Activated naive CD4-positive, alpha-beta T cell (primary cell): ENCODE measurements around the gene APOBEC3B.
A peak's percentile ranks its signal among the peaks of the same experiment; 100 is the strongest.
"Not testable (repeated sequence)": the region's sequence is repeated elsewhere in the genome, so short reads cannot be mapped to it uniquely, and the experiment has no call there.

Experiments used
- DNase-seq, 4 experiments: peaks; one replicate each; lab custom pipeline; 2025; lab: John Stamatoyannopoulos, UW

Gene APOBEC3B

GRCh38 chr22:38981992-38982927 is at the start of gene APOBEC3B:
TSS of gene APOBEC3B (plus strand) at chr22:38982347. CDS start at chr22:38982454, 107 bp downstream.
- DNase-seq = peak in 1 of 4 experiments; percentile 33

- no peak for DNase-seq
These were observed 47.1 kb upstream of the APOBEC3B start for GRCh38 chr22:38935023-38935422.

DNA sequence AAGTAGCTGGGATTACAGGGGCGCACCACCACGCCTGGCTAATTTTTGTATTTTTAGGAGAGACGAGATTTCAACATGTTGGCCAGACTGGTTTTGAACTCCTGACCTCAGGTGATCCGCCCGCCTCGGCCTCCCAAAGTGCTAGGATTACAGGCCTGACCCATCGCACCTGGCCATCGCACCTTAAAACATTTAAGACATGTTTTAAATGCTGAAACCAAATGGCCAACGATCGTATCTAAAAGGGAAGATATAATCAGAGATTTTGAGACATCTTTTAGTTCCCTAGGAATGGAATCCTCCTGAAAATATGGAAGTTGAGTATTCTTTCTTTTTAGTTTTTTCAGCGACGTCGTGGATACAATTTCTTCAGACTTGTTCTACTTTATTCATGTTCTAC is 46.5 kb upstream of the APOBEC3B start:
- DNase-seq = no peak

DNA sequence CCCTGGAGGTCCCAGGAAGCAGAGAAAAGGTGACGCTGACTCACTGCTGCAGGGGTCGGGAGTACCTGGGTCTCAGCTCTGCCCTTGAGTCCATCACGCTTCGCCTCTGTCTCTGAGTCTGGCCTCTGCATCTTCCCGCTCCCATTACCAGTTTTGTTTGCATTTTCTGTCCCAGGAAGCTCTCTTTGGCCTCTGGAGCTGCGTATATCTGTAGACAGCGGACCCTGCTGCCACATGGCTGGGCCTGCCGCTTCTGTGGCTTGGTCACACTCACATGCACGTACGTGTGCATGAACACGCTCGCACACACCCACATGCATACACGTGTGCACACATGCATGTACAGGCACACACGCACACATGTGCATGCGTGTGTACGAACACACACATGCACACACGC is 45.6 kb upstream of the APOBEC3B start:
- no peak for DNase-seq

- no peak for DNase-seq
These were observed 45.1 kb upstream of the APOBEC3B start for GRCh38 chr22:38937036-38937435.

DNA sequence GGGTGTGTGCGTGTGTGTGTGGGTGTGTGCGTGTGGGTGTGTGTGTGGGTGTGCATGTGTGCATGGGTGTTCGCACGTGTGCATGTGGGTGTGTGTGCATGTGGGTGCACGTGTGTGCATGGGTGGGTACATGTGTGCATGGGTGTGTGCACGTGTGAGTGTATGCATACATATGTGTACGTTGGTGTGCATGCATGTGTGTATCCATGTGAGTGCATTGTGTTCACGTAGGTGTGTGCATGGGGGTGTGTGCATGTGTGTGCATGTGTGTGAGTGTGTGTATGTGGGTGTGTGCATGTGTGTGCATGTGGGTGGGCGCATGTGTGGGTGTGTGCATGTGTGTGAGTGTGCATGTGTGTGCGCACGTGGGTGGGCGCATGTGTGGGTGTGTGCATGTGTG is 44.6 kb upstream of the APOBEC3B start:
- no peak for DNase-seq

DNA sequence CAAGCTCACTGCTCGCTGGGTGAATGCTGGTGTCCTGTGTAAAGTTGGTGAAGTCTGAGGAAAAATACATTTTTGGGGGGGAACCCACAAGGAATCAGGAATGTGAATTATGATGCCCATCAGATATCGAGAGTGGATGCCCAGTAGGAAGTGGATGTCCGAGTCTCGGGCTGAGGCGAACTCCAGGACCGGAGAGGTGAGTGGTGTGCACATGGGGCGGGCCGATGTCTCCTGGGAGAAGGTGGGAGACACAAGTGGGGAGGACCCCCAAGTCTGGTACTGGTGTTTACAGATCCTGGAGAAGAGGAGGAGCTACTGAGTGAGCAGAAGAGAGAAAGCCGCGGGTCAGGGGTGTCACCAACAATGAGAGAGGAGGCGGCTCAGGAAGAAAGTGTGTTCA is 43.9 kb upstream of the APOBEC3B start:
- no peak for DNase-seq

- DNase-seq = no peak
These were observed 43.2 kb upstream of the APOBEC3B start for GRCh38 chr22:38938925-38939324.

GRCh38 chr22:38940811-38941384 is 41.2 kb upstream of the APOBEC3B start:
- no peak for DNase-seq

DNA sequence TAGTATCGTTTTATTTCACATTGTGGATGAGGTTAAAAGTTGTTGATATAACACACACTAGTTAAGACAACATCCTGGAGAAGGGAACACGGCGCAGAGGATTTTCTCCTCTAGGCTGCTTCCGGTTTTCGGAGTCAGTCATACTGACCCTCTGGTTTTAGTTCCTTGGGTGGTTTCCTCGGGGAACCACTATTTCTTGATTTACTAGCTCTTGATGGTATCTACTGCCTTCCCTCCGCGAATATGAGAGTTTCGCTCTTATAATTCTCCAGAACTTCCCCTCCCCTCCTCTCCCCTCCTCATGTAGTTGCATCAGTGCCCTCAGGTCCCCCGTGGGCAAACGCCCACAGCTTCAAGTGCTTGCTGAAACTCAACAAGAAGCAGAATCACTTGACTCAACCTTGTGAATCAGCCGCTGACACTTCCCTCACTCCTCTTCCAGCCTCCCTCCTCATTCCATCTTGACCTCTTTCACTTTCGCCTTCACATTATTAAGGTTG is 40.6 kb upstream of the APOBEC3B start:
- no peak for DNase-seq

DNA sequence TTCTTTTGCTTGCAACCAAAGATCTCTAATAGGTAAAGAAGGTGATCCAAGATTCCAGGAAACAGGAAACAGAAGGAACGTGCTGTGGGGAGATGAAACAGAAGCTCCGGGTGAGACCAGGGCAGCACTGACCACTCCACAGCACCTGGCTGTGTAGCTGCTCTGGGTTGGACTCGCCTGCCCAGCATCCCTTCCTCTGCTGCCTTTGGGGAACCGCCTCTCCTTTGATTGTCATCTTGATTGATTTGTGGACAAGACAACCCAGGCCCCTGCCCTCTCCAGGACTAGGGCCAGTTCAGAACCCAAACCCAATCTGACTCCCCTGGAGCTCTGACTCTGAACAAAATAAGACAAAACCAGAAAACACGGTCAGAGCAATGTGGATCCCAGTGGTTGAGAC is 39.4 kb upstream of the APOBEC3B start:
- DNase-seq = no peak

DNA sequence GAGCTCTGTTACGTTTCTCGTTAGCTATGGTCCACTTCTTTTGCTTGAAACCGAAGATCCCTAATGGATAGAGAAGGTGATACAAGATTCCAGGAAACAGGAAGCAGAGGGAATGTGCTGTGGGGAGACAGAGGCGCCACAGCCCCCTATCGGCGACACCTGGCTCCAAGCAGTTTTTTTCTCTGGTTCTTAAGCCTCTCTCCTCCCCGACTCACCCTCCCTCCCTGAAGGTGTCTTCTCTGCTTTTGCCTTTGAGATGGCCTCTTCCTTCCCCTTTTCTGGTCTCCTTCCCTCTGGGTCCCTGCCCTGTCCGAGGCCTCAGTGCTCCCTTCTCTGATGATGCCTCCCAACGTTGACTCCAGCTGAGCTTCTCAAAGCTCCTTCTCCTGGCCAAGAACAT is 38.9 kb upstream of the APOBEC3B start:
- DNase-seq = no peak

- DNase-seq = no peak
These were observed 38.3 kb upstream of the APOBEC3B start for GRCh38 chr22:38943882-38944281.

DNA sequence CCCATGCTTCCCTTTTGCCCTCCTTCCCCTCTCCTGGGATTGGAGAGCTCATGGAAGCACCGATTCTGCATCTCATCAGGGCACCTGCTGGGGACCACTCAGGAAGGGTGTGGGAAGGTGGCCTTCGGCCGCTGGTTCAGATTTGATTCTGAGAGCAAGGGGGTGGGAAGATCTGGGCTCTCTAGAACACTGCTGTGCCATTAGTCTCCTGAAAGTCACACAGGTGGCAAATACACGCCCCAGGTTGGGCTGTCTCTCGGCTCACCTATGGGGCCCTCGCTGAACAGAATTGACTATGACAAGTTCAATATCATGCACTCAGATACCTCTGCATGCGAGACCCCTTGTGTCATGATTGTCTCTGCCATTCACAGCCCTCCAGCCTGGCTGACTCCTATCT is 37.5 kb upstream of the APOBEC3B start:
- DNase-seq = no peak

DNA sequence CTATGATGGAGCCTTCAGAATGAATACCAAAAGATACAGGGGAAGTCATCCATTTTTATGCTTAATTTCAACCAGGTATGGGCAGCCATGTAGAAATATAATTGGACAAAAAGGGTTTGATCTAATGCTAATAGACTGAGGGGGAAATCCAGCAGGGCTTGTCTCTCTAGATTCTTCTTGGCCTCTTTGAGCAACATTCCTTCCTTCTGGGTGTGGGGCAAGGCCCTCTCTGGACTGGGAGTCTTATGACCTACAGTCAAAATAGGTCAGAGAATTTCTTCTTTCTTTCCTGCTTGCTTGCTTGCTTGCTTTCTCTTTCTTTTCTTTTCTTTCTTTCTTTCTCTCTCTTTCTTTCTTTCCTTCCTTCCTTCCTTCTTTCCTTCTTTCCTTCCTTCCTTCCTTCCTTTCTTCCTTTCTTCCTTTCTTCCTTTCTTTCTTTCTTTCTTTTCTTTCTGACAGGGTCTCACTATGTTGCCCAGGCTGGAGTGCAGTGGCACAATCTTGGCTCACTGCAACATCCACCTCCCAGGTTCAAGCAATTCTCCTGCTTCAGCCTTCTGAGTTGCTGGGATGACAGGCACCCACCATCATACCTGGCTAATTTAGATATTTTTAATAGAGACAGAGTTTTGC is 36.3 kb upstream of the APOBEC3B start:
- DNase-seq = not testable (repeated sequence)

DNA sequence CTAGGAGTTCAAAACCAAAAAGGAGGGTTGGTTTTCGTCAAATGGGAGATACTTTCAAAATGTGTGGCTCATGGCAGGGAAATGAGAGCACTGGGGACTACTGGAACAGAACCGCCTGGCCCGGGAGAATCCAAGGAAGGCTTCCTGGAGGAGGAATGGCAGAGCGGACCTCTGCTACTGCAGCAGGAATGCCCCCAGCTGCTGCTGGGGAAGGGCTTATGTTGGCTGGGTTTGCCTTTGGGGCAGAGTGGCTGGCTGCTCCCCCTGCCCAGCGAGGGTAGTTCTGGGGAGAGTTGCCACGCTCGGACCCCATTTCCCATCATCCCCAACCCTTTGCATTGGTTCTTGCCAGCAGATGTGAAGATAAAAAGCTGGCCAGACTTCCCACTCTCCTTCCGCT is 35.4 kb upstream of the APOBEC3B start:
- DNase-seq = no peak

GRCh38 chr22:38947321-38948140 is 34.6 kb upstream of the APOBEC3B start:
- no peak for DNase-seq

DNA sequence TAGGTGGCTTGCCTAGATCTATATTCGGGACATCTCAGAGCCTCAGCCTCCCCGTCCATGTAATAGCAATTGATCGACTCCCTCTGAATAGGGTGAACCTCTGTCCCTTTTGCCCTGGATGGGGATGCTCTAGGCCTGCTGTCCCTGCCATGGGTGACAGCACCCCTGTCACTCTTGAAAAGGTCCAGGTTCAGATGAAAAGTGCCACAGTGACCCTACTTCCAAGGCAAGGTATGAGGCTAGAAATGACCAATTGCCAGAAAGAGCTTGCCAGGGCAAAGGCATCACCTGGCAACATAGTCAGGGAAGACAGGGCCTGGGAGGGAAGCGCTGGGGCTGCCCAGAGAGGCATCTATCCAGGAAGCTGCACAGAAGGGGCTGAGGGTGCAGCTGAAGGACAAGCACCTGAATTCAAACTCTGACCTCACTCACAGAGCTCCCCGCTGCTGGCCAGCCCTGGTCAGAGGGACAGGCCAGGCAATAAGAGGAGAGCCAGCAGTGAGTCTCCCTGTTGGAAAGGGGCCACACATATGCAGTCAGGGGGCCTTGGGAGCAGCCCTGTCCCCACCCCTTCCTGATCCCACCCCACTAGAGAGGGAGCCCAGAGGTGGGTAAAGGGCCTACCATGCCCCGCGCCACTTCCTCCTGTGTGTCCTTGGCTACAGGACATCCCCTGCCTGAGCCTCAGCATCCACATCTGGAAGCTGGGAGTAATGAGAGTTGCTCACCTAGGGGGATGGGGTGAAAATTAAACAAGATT is 33.8 kb upstream of the APOBEC3B start:
- DNase-seq = no peak

- DNase-seq = no peak
These were observed 32.2 kb upstream of the APOBEC3B start for GRCh38 chr22:38949889-38950405.

- DNase-seq = no peak
These were observed 31.4 kb upstream of the APOBEC3B start for GRCh38 chr22:38950527-38951295.
